Limb (tissue), 2 donors: ENCODE data around the gene AHCYL2.
"Not testable (repeated sequence)": the region's sequence is repeated elsewhere in the genome, so short reads cannot be mapped to it uniquely, and the experiment has no call there.

Experiments
- DNase-seq, 2 donors: peaks; one replicate each; pipeline ENCODE4 v3.0.0-alpha.2; 2016; ENCODE audit errors: extremely low spot score in 2 of 2

The AHCYL2 gene

GRCh38 chr7:129208667-129209066, 16.2 kb upstream of the AHCYL2 start:
- DNase-seq, result no peak

GRCh38 chr7:129209067-129209926, 15.5 kb upstream of the AHCYL2 start:
- DNase-seq, result no peak

GRCh38 chr7:129210256-129210988, 14.4 kb upstream of the AHCYL2 start:
- peak; percentile 48 to 85 for DNase-seq

- no peak for DNase-seq
These were observed 13.9 kb upstream of the AHCYL2 start for GRCh38 chr7:129210989-129211312.

- no peak for DNase-seq
These were observed 12.7 kb upstream of the AHCYL2 start for GRCh38 chr7:129212126-129212525.

GRCh38 chr7:129212596-129212995, 12.2 kb upstream of the AHCYL2 start:
- DNase-seq, result no peak

GRCh38 chr7:129213828-129214227, 11.0 kb upstream of the AHCYL2 start:
- DNase-seq, result no peak

- not testable (repeated sequence) for DNase-seq
These were observed 9.1 kb upstream of the AHCYL2 start for GRCh38 chr7:129215691-129216090.

GRCh38 chr7:129216101-129216715, 8.6 kb upstream of the AHCYL2 start:
- not testable (repeated sequence) for DNase-seq

- DNase-seq, result not testable (repeated sequence)
These were observed 7.9 kb upstream of the AHCYL2 start for GRCh38 chr7:129216821-129217416.

- DNase-seq, result peak; percentile 84 to 87
These were observed 6.2 kb upstream of the AHCYL2 start for GRCh38 chr7:129218514-129219062.

- DNase-seq, result not testable (repeated sequence)
These were observed 5.7 kb upstream of the AHCYL2 start for GRCh38 chr7:129219166-129219565.

GRCh38 chr7:129222064-129222463, 2.8 kb upstream of the AHCYL2 start:
- DNase-seq, result no peak

GRCh38 chr7:129225206-129225930, 538 bp downstream of the AHCYL2 start:
- DNase-seq, result peak; percentile 18 to 78

- DNase-seq, result no peak
These were observed 1.2 kb downstream of the AHCYL2 start for GRCh38 chr7:129225931-129226572.

- DNase-seq, result no peak
These were observed 3.1 kb downstream of the AHCYL2 start for GRCh38 chr7:129227646-129228578.

GRCh38 chr7:129228633-129229032, 3.8 kb downstream of the AHCYL2 start:
- no peak for DNase-seq

GRCh38 chr7:129231666-129232065, 6.8 kb downstream of the AHCYL2 start:
- DNase-seq, result no peak

- no peak for DNase-seq
These were observed 13.7 kb downstream of the AHCYL2 start for GRCh38 chr7:129238546-129238945.
